Transverse colon (tissue), 4 donors: Measurements from ENCODE around the gene TBX2. TPM values are rescaled to one million over a fixed set of nuclear protein-coding genes. Genes with fewer than 3 reads are reported as not detected.

Experiments used
- DNase-seq: peaks from one replicate; pipeline ENCODE4 v3.0.0-alpha.2; 2019
- H3K27ac ChIP-seq, 4 donors: fragments of 200-600 bp; sonication (generic); 2 replicates each; pipeline ENCODE4 v1.5.1; 2016 to 2018; ENCODE audit warnings: inconsistent platforms in 4 of 4
- H3K27me3 ChIP-seq: fragments of 200-600 bp; sonication (generic); 2 replicates; pipeline ENCODE4 v1.5.1; 2017; ENCODE audit warnings: inconsistent platforms
- H3K36me3 ChIP-seq, 4 donors: fragments of 200-600 bp; sonication (generic); 2 replicates each; pipeline ENCODE4 v1.5.1; 2017 to 2019; ENCODE audit warnings: inconsistent platforms in 4 of 4
- H3K4me1 ChIP-seq, 4 donors: fragments of 200-600 bp; sonication (generic); 2 replicates each; pipeline ENCODE4 v1.5.1; 2017 to 2020; ENCODE audit warnings: inconsistent platforms in 4 of 4
- H3K4me3 ChIP-seq, 4 donors: fragments of 200-600 bp; sonication (generic); 1 replicate in 1 of 4; 2 replicates in 3 of 4; pipeline versions ENCODE4 v1.5.1 to v1.6.1; 2017 to 2019; ENCODE audit warnings: inconsistent platforms in 4 of 4
- H3K9me3 ChIP-seq, 2 donors: fragments of 200-600 bp; sonication (generic); 2 replicates each; pipeline ENCODE4 v1.5.1; 2017 to 2019; ENCODE audit warnings: inconsistent platforms in 2 of 2
- CTCF ChIP-seq, 5 experiments: fragments of 200-600 bp in 3 of 5; fragments of 450-650 bp in 2 of 5; sonication (generic) in 3 of 5; IDR thresholded peaks; 1 replicate in 2 of 5; 2 replicates in 3 of 5; pipeline ENCODE4 v1.5.1; 2016 to 2017; ENCODE audit warnings: antibody characterized with exemption in 5 of 5, inconsistent platforms in 3 of 5, mild to moderate bottlenecking in 2 of 5, moderate library complexity in 1 of 5
- EP300 ChIP-seq: sonication (generic); formaldehyde crosslinking; IDR thresholded peaks from one replicate; pipeline ENCODE4 v1.6.1; 2017; ENCODE audit warnings: antibody characterized with exemption, low read depth
- POLR2A ChIP-seq: fragments of 450-650 bp; IDR thresholded peaks from one replicate; pipeline ENCODE4 v1.6.1; 2016; ENCODE audit warnings: antibody characterized with exemption, mild to moderate bottlenecking, moderate library complexity
- POLR2AphosphoS5 ChIP-seq, 3 donors: sonication (generic); formaldehyde crosslinking; IDR thresholded peaks; one replicate each; pipeline ENCODE4 v1.6.1; 2016; ENCODE audit warnings: antibody characterized with exemption in 3 of 3
- WGBS, 2 donors: methylation state at CpG; one replicate each; pipeline ENCODE4 v1.1.5; 2018; ENCODE audit warnings: low coverage in 1 of 2; 5-methylcytosine and 5-hydroxymethylcytosine counted together
- in situ Hi-C, 4 donors: fragments of 200-750 bp; cut with MboI; loops; one replicate each; pipeline versions ENCODE4 v1.15.0 to v1.15.1; 2017; ENCODE audit warnings: low sequenced_read_pairs in 3 of 4, low pct_ligation_motif_present in 1 of 4, low pct_unique_long_range_greater_than_20kb in 1 of 4
- intact Hi-C: fragments of 100-400 bp; cut with DNase I; formaldehyde crosslinking; loops from one replicate; pipeline ENCODE4 v1.15.1; 2023; ENCODE audit warnings: low total_unique reads
- total RNA-seq, 4 donors: library from RNA; depleted of rRNA; stranded (reverse); fragments of >200 nt; gene quantifications; one replicate each; pipeline ENCODE4 v1.1.0, GENCODE V29; 2016

Gene TBX2
- total RNA-seq, 4 donors from 2014 or later: 2.6 to 13.5 (median 8.7) TPM

GRCh38 chr17:61414141-61414935 lies 14.7 kb downstream of the TBX2 start:
- Histone ChIP-seq H3K9me3 (no peaks in the 10 kb centered on the region), H3K27ac (no peak overlapping the region), H3K36me3 (no peaks in the 10 kb centered on the region), H3K4me3 (no peak overlapping the region), H3K4me1 (peaks cover 6 to 40% (median 34%) of the 10 kb centered on the region in 4 donors), H3K27me3 (peaks cover 41% of the 10 kb centered on the region)
- TF ChIP-seq POLR2A (no peak), POLR2AphosphoS5 (IDR thresholded peaks at IDR 0.05) (no peak), EP300 (no peak), CTCF (IDR thresholded peaks at IDR 0.05) (no peak)
- 70% methylated on average over 15 of the region's 16 CpGs; no CpG with 5 or more reads in 1 of the 2 donors for WGBS, 2 donors
- intact Hi-C loops: loop anchor here (10.0 kb wide), 2 partner anchors 430 to 890 kb away; partner anchors contain the start of gene APPBP2
- no peak for DNase-seq
- in situ Hi-C loops: loop anchor here in 1 of 4 donors (25.0 kb wide), 1 partner anchor 423 kb away; no protein-coding TSS in a partner anchor

- Histone ChIP-seq H3K27me3 (peaks cover 43% of the 10 kb centered on the region), H3K4me1 (peaks cover 6 to 37% (median 31%) of the 10 kb centered on the region in 4 donors), H3K36me3 (no peaks in the 10 kb centered on the region), H3K27ac (no peak overlapping the region), H3K9me3 (no peaks in the 10 kb centered on the region), H3K4me3 (no peak overlapping the region)
- WGBS, 2 donors: 78% methylated on average over 5 of the region's 5 CpGs; no CpG with 5 or more reads in 1 of the 2 donors
- TF ChIP-seq POLR2A (no peak), POLR2AphosphoS5 (IDR thresholded peaks at IDR 0.05) (no peak), EP300 (no peak), CTCF (IDR thresholded peaks at IDR 0.05) (no peak)
- intact Hi-C loops: loop anchor here (5.0 to 10.0 kb wide), 3 partner anchors 137 to 890 kb away; partner anchors contain the start of gene APPBP2
- DNase-seq: no peak
- in situ Hi-C loops: loop anchor here in 1 of 4 donors (25.0 kb wide), 1 partner anchor 422 kb away; no protein-coding TSS in a partner anchor
Measured at GRCh38 chr17:61414936-61415251, 15.3 kb downstream of the TBX2 start.

- intact Hi-C loops: loop anchor here (5.0 to 10.0 kb wide), 3 partner anchors 137 to 891 kb away; partner anchors contain the start of gene APPBP2
- Histone ChIP-seq H3K27me3 (peaks cover 43% of the 10 kb centered on the region), H3K4me3 (no peak overlapping the region), H3K4me1 (peaks cover 6 to 30% (median 24%) of the 10 kb centered on the region in 4 donors), H3K36me3 (no peaks in the 10 kb centered on the region), H3K9me3 (no peaks in the 10 kb centered on the region), H3K27ac (no peak overlapping the region)
- no peak for TF ChIP-seq POLR2A
- TF ChIP-seq POLR2AphosphoS5 (IDR thresholded peaks at IDR 0.05): no peak
- TF ChIP-seq EP300: no peak
- TF ChIP-seq CTCF (IDR thresholded peaks at IDR 0.05): no peak
- in situ Hi-C loops: loop anchor here in 1 of 4 donors (25.0 kb wide), 1 partner anchor 422 kb away; no protein-coding TSS in a partner anchor
- 96% methylated on average over 6 of the region's 6 CpGs; no CpG with 5 or more reads in 1 of the 2 donors for WGBS, 2 donors
- no peak for DNase-seq
Measured at GRCh38 chr17:61415374-61416210, 15.9 kb downstream of the TBX2 start.

- 68 to 88% methylated on average over 5 to 6 of the region's 6 CpGs for WGBS, 2 donors
- no peak for TF ChIP-seq POLR2AphosphoS5 (IDR thresholded peaks at IDR 0.05)
- no peak for TF ChIP-seq EP300
- no peak for TF ChIP-seq CTCF (IDR thresholded peaks at IDR 0.05)
- no peak for TF ChIP-seq POLR2A
- DNase-seq: no peak
- Histone ChIP-seq H3K36me3 (no peaks in the 10 kb centered on the region), H3K4me1 (peaks cover 6 to 24% (median 18%) of the 10 kb centered on the region in 4 donors), H3K27me3 (peaks cover 43% of the 10 kb centered on the region), H3K27ac (no peak overlapping the region), H3K9me3 (no peaks in the 10 kb centered on the region), H3K4me3 (no peak overlapping the region)
- intact Hi-C loops: loop anchor here (5.0 to 10.0 kb wide), 3 partner anchors 136 to 891 kb away; partner anchors contain the start of gene APPBP2
- in situ Hi-C loops: loop anchor here in 1 of 4 donors (25.0 kb wide), 1 partner anchor 421 kb away; no protein-coding TSS in a partner anchor
Measured at GRCh38 chr17:61416211-61416539, 16.5 kb downstream of the TBX2 start.
